Measurements from ENCODE around the gene KCTD5. TPM values are rescaled to one million over a fixed set of nuclear protein-coding genes. Genes with fewer than 3 reads are reported as not detected.

KCTD5 gene
- total RNA-seq, 3 donors from 2014 or later = 8.6 to 19.6 (median 18.4) TPM

DNA sequence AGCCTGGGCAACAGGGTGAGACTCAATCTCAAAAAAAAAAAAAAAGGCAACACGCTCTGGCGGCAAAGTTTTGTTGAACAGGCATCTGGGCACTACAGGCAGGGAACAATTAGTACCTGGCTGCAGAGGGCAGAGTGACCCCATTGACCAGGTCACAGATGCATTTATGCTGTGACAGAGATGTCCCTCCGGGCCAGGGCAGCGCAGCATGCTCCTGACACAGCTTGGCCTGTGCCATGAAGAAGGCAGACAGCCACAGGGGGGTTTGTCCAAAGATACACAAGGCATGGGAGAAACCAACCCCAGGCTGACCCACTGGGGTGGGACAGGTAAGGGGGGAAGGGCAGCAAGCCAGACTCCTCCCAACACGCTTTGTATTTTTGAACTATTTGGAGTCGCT lies 62.4 kb downstream of the KCTD5 start:
- Histone ChIP-seq H3K27ac (no peak overlapping the region), H3K4me1 (no peaks in the 10 kb centered on the region), H3K27me3 (no peaks in the 10 kb centered on the region), H3K9me3 (no peaks in the 10 kb centered on the region), H3K4me3 (no peak overlapping the region), H3K36me3 (no peaks in the 10 kb centered on the region)
- TF ChIP-seq POLR2A (IDR thresholded peaks at IDR 0.05) = no peak
- no peak for TF ChIP-seq POLR2AphosphoS5 (IDR thresholded peaks at IDR 0.05)
- TF ChIP-seq, protein P1, sequence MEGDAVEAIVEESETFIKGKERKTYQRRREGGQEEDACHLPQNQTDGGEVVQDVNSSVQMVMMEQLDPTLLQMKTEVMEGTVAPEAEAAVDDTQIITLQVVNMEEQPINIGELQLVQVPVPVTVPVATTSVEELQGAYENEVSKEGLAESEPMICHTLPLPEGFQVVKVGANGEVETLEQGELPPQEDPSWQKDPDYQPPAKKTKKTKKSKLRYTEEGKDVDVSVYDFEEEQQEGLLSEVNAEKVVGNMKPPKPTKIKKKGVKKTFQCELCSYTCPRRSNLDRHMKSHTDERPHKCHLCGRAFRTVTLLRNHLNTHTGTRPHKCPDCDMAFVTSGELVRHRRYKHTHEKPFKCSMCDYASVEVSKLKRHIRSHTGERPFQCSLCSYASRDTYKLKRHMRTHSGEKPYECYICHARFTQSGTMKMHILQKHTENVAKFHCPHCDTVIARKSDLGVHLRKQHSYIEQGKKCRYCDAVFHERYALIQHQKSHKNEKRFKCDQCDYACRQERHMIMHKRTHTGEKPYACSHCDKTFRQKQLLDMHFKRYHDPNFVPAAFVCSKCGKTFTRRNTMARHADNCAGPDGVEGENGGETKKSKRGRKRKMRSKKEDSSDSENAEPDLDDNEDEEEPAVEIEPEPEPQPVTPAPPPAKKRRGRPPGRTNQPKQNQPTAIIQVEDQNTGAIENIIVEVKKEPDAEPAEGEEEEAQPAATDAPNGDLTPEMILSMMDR (IDR thresholded peaks at IDR 0.05) = no peak
- no peak for DNase-seq (ENCODE audit: low spot score in 2 of 2)
- intact Hi-C loops (cut with DNase I; ENCODE audit: low total_unique reads) = no loop called here

DNA sequence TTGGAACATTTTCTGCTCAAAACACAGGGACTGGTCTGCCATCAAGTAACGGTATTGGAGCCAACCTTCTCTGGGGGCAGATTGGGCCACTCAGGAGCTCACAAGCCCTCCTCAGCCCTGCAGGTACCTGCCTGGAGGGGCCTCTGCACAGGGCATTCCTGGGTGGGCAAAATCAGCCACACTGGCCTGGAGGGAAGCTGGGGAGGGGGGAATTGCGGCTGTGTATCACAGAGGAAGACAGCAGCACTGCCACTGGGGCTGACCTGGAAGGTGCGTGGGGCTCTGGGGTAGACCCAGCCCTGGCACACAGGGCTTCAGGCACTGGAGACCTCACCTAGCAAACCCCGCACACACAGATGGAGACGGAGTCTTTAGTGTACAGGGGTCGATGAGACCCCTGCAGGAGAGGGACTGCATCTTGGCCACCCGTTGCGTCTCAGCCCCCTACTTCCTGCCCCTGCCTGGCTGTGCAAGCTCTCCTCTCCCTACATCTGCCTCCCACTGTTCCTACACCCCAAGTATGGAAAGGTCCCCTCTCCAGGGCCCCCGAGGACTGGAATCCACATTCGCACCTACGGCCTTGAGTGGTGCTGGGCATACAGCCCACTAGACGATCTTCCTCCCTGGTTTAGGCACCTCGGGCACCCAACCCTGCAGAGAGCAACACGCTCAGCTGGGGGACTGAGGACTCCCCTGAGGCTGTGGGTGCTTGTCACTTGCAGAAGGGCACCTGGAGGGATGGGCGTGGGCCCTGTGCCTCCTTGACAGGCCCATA lies 63.0 kb downstream of the KCTD5 start:
- H3K27me3 ChIP-seq = no peaks in the 10 kb centered on the region
- DNase-seq (ENCODE audit: low spot score in 2 of 2) = no peak
- no peak overlapping the region for H3K4me3 ChIP-seq
- no peaks in the 10 kb centered on the region for H3K9me3 ChIP-seq
- no peaks in the 10 kb centered on the region for H3K36me3 ChIP-seq
- no peaks in the 10 kb centered on the region for H3K4me1 ChIP-seq
- H3K27ac ChIP-seq = no peak overlapping the region
- TF ChIP-seq POLR2A (IDR thresholded peaks at IDR 0.05) (no peak), POLR2AphosphoS5 (IDR thresholded peaks at IDR 0.05) (no peak)
- TF ChIP-seq, protein P1 (IDR thresholded peaks at IDR 0.05) = no peak
- intact Hi-C loops (cut with DNase I; ENCODE audit: low total_unique reads) = no loop called here

DNA sequence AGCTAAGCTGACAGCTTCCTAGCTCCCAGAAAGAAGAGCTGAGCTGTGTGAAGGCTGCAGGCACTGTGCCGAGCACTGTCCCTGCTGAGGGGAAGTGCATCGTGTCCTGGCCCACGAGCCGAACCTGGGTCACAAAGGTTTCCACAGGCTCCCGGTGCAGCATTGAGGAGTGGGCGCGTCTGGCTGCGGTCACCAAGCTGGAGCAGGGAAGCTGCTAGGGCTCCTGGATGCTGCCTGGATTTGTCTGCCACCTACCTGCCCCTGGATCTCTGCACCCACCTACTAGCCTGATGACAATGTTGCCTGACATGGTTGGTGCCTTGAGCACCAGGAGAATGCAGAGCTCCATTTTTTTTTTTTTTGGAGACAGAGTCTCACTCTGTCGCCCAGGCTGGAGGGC lies 63.6 kb downstream of the KCTD5 start:
- no peak for DNase-seq (ENCODE audit: low spot score in 2 of 2)
- TF ChIP-seq POLR2AphosphoS5 (IDR thresholded peaks at IDR 0.05) (no peak), POLR2A (IDR thresholded peaks at IDR 0.05) (no peak)
- TF ChIP-seq, protein P1 (IDR thresholded peaks at IDR 0.05) = no peak
- no peak overlapping the region for H3K27ac ChIP-seq
- H3K4me3 ChIP-seq = no peak overlapping the region
- no peaks in the 10 kb centered on the region for H3K36me3 ChIP-seq
- intact Hi-C loops (cut with DNase I; ENCODE audit: low total_unique reads) = no loop called here
- no peaks in the 10 kb centered on the region for H3K4me1 ChIP-seq
- no peaks in the 10 kb centered on the region for H3K27me3 ChIP-seq
- H3K9me3 ChIP-seq = no peaks in the 10 kb centered on the region

DNA sequence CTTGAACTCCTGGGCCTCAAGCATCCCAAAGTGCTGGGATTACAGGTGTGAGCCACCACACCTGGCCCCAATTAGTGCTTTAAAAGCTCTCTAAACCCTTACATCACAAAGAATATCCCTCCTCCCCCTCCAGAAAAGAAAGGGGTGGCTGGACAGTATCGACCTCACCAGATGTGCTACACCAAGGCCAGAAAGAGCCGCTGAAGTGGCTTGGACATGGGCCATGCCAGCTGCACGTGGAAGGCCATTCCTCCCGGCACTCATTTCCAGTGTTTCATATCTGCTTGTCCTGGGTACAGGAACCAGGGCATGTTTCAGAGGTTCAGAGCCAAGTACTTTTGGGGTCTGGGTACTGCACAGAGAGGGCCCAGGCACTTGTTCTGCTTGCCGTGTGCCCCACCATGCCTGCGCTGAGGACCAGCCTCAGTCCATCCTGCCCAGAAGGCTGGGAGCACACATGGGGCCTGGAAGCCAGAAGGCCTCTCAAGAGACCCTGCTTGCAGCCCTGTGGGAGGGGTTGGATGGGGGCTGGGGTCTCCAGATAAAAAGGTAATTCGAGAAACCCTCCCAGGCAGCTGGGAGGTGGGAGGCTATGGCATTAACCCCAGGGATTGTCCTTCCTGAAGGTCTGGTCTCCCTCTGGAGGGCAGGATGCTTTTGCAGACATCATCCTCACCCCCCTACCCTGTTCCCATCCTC lies 66.6 kb downstream of the KCTD5 start:
- peaks cover 0 to 6% of the 10 kb centered on the region in 2 donors for H3K4me1 ChIP-seq
- no peaks in the 10 kb centered on the region for H3K9me3 ChIP-seq
- H3K27ac ChIP-seq = no peak overlapping the region
- intact Hi-C loops (cut with DNase I; ENCODE audit: low total_unique reads) = no loop called here
- H3K4me3 ChIP-seq = no peak overlapping the region
- TF ChIP-seq, protein P1 (IDR thresholded peaks at IDR 0.05) = no peak
- TF ChIP-seq POLR2AphosphoS5 (IDR thresholded peaks at IDR 0.05) = no peak
- TF ChIP-seq POLR2A (IDR thresholded peaks at IDR 0.05) = no peak
- DNase-seq (ENCODE audit: low spot score in 2 of 2) = no peak
- H3K27me3 ChIP-seq = no peaks in the 10 kb centered on the region
- no peaks in the 10 kb centered on the region for H3K36me3 ChIP-seq

DNA sequence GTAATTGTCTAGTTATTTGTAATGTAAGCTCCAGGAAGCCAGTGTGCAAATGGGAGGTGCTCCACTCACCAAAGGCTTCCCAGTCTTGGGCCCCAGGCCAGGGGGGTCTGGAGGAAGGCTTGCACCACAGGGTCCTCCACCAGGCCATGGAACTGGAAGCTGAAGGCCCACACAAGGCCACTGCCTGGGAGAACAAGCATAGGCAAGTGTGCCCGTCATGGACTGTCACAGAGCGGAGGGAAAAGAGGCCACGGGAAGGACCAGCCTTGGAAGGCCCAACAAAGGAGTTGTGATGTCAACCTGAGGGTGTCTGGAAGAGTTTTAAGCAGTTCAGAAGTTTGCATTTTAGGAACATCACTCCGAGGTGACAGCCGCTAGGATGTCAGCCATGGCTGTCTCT lies 67.2 kb downstream of the KCTD5 start:
- no peak for DNase-seq (ENCODE audit: low spot score in 2 of 2)
- Histone ChIP-seq H3K27me3 (no peaks in the 10 kb centered on the region), H3K4me1 (peaks cover under 1 to 8% of the 10 kb centered on the region in 2 donors), H3K9me3 (no peaks in the 10 kb centered on the region), H3K4me3 (no peak overlapping the region), H3K27ac (no peak overlapping the region), H3K36me3 (no peaks in the 10 kb centered on the region)
- intact Hi-C loops (cut with DNase I; ENCODE audit: low total_unique reads) = no loop called here
- TF ChIP-seq POLR2AphosphoS5 (IDR thresholded peaks at IDR 0.05) (no peak), POLR2A (IDR thresholded peaks at IDR 0.05) (no peak)
- TF ChIP-seq, protein P1 (IDR thresholded peaks at IDR 0.05) = no peak
